Measurements from ENCODE around the gene INSC.
"Not testable (repeated sequence)": the region's sequence is repeated elsewhere in the genome, so short reads cannot be mapped to it uniquely, and the experiment has no call there.

Gene INSC, protein sequence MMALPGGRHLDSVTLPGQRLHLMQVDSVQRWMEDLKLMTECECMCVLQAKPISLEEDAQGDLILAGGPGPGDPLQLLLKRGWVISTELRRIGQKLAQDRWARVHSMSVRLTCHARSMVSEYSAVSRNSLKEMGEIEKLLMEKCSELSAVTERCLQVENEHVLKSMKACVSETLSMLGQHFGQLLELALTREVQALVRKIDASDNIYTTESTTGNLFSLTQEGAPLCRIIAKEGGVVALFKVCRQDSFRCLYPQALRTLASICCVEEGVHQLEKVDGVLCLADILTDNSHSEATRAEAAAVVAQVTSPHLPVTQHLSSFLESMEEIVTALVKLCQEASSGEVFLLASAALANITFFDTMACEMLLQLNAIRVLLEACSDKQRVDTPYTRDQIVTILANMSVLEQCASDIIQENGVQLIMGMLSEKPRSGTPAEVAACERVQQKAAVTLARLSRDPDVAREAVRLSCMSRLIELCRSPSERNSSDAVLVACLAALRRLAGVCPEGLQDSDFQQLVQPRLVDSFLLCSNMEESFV

GRCh38 chr11:15114501-15115475 lies at the start of gene INSC:
TSS of gene INSC (plus strand) at chr11:15114923. CDS start at chr11:15149175, 34,252 bp downstream.
- TF ChIP-seq, protein P1, sequence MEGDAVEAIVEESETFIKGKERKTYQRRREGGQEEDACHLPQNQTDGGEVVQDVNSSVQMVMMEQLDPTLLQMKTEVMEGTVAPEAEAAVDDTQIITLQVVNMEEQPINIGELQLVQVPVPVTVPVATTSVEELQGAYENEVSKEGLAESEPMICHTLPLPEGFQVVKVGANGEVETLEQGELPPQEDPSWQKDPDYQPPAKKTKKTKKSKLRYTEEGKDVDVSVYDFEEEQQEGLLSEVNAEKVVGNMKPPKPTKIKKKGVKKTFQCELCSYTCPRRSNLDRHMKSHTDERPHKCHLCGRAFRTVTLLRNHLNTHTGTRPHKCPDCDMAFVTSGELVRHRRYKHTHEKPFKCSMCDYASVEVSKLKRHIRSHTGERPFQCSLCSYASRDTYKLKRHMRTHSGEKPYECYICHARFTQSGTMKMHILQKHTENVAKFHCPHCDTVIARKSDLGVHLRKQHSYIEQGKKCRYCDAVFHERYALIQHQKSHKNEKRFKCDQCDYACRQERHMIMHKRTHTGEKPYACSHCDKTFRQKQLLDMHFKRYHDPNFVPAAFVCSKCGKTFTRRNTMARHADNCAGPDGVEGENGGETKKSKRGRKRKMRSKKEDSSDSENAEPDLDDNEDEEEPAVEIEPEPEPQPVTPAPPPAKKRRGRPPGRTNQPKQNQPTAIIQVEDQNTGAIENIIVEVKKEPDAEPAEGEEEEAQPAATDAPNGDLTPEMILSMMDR (conservative IDR thresholded peaks at IDR 0.05), result no peak
- no peak for TF ChIP-seq ZFX (IDR thresholded peaks at IDR 0.05)
- H3K27ac ChIP-seq, result no peak within 1 kb of the TSS

- not testable (repeated sequence) for H3K27ac ChIP-seq
Observed at GRCh38 chr11:15069751-15070150, 45.0 kb upstream of the INSC start.

GRCh38 chr11:15071556-15072255 lies 43.0 kb upstream of the INSC start:
- TF ChIP-seq, protein P1 (conservative IDR thresholded peaks at IDR 0.05), result no peak
- TF ChIP-seq ZFX (IDR thresholded peaks at IDR 0.05), result no peak
- H3K27ac ChIP-seq, result no peak overlapping the region

GRCh38 chr11:15072551-15073143 lies 42.1 kb upstream of the INSC start:
- TF ChIP-seq ZFX (IDR thresholded peaks at IDR 0.05), result no peak
- TF ChIP-seq, protein P1 (conservative IDR thresholded peaks at IDR 0.05), result no peak
- H3K27ac ChIP-seq, result no peak overlapping the region

DNA sequence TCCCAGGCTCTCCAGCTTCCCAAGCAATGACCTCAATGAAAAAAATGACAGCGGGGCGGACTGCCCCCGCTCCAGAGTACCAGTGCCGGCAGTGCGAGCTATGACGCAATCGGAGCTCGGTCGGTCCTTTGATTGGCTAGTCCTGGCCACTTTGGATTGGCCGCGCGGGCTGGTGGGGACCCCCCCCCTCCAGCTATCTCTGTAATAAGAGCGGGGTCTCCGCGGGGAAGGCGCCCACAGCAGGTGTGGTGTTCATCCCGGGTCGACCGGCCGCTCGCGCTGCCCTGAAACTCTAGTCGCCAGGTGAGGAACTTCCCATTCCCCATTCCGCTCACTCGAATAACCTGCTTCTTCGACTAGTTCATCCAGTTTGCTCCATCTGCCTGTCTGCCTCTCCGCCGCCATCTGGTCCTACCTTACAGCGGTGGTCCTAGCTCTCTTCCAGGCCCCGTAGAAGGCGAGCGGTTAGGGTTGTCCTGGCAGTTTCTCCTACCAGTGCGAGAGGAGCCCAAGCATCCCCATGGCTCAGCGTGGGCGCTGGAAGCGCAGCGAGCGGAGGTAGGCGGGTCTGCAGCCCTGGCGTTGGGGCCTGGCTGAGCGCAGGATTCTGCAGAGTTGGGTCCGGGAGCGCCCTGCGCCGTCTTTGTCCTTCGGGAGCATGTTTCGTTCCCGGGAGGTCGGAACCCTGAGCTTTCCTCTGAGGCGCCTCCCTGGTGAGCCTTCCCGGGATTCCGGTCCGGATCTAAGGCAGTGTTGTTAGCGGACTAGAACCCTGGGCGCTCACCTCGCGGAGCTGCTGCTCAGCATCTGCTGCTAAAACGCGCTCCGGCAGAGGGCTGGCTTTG lies 41.1 kb upstream of the INSC start, which contains the start of gene CALCB:
TSS of gene CALCB (plus strand) at position 233 of the 845 bp plus-strand sequence. CDS start 1,126 bp downstream, outside the sequence.
- TF ChIP-seq, protein P1 (conservative IDR thresholded peaks at IDR 0.05), result no peak
- TF ChIP-seq ZFX (IDR thresholded peaks at IDR 0.05), result no peak
- H3K27ac ChIP-seq, result no peak within 1 kb of the TSS

DNA sequence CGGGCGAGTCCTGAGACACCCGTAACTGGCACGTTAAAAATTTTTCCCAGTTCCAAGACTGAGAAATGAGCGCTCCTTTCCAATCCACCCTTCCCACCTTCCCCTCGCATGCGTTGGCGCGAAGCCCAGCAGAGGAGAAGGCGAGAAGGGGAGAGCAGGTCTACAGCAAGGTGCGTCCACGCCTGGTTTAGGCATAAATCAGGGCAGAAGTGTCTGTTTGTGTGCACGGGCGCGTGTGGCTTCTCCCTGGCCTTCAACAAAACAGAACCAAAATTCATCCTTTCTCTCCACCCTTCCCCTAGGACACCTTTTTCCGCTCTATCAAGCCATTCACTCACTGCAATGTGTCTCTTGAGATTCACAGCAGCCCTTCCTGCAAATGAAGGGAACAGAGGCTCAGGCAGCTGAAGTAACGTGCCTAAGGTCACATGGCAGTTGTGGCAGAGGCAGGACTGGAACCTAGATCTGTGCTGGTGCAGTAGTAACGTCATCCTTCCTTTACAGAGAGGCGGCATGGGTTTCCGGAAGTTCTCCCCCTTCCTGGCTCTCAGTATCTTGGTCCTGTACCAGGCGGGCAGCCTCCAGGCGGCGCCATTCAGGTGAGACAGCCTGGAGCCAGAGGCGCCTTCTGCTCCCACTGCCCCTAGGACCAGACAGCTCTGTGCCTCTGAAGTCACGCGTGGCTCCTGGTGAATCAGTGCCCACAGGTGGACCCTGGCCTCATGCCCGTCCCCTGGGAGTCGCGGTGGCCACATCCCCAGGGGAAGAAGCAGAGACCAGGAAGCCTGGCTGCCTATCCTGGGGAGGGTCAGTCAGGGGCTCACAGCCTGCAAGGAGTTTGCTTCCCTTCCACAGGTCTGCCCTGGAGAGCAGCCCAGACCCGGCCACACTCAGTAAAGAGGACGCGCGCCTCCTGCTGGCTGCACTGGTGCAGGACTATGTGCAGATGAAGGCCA lies 40.2 kb upstream of the INSC start:
- TF ChIP-seq ZFX (IDR thresholded peaks at IDR 0.05), result no peak
- TF ChIP-seq, protein P1 (conservative IDR thresholded peaks at IDR 0.05), result peak; percentile 96
- no peak overlapping the region for H3K27ac ChIP-seq
